Esophagus muscularis mucosa (tissue), 4 donors: ENCODE results near the gene OTOG. TPM values are rescaled to one million over a fixed set of nuclear protein-coding genes. Genes with fewer than 3 reads are reported as not detected.

Experiments used
- DNase-seq: peaks from one replicate; pipeline ENCODE4 v3.0.0-alpha.2; 2017; ENCODE audit errors: extremely low spot score
- H3K27ac ChIP-seq, 4 donors: fragments of 200-600 bp; sonication (generic); replicated peaks in 1 of 4; 1 replicate in 3 of 4; 2 replicates in 1 of 4; pipeline ENCODE4 v1.5.1; 2016 to 2019; ENCODE audit warnings: mild to moderate bottlenecking in 1 of 4
- H3K27me3 ChIP-seq, 4 donors: fragments of 200-600 bp; sonication (generic); one replicate each; pipeline versions ENCODE4 v1.5.1 to v1.6.0; 2016 to 2019
- H3K36me3 ChIP-seq, 4 donors: fragments of 200-600 bp; sonication (generic); one replicate each; pipeline ENCODE4 v1.5.1; 2016 to 2019
- H3K4me1 ChIP-seq, 4 donors: fragments of 200-600 bp; sonication (generic); one replicate each; pipeline ENCODE4 v1.5.1; 2016 to 2019
- H3K4me3 ChIP-seq, 4 donors: fragments of 200-600 bp; sonication (generic); 1 replicate in 2 of 4; 2 replicates in 2 of 4; pipeline ENCODE4 v1.5.1; 2016 to 2019; ENCODE audit warnings: mild to moderate bottlenecking in 4 of 4, moderate library complexity in 1 of 4
- H3K9me3 ChIP-seq, 4 donors: fragments of 200-600 bp; sonication (generic); 1 replicate in 3 of 4; 2 replicates in 1 of 4; pipeline ENCODE4 v1.5.1; 2016 to 2019
- CTCF ChIP-seq, 3 experiments: fragments of 200-600 bp in 2 of 3; fragments of 450-650 bp in 1 of 3; sonication (generic) in 2 of 3; IDR thresholded peaks; one replicate each; pipeline ENCODE4 v1.5.1; 2017 to 2019; ENCODE audit warnings: antibody characterized with exemption in 3 of 3, mild to moderate bottlenecking in 2 of 3, moderate library complexity in 1 of 3
- EP300 ChIP-seq: sonication (generic); formaldehyde crosslinking; IDR thresholded peaks from one replicate; pipeline ENCODE4 v1.6.1; 2017; ENCODE audit warnings: antibody characterized with exemption
- POLR2A ChIP-seq: fragments of 450-650 bp; IDR thresholded peaks from one replicate; pipeline ENCODE4 v1.6.1; 2017; ENCODE audit warnings: antibody characterized with exemption, moderate library complexity, mild to moderate bottlenecking, low read depth
- POLR2AphosphoS5 ChIP-seq, 2 donors: sonication (generic); formaldehyde crosslinking; IDR thresholded peaks; one replicate each; pipeline ENCODE4 v1.6.1; 2017; ENCODE audit warnings: antibody characterized with exemption in 2 of 2
- WGBS: methylation state at CpG from one replicate; pipeline ENCODE4 v1.1.5; 2018; 5-methylcytosine and 5-hydroxymethylcytosine counted together
- intact Hi-C: fragments of 100-400 bp; cut with DNase I; formaldehyde crosslinking; loops from one replicate; pipeline ENCODE4 v1.15.1; 2023
- total RNA-seq, 4 donors: library from RNA; depleted of rRNA; stranded (reverse); fragments of >200 nt; gene quantifications; one replicate each; pipeline versions ENCODE4 v1.1.0 to v1.2.1, GENCODE V29; 2016

Gene OTOG
- total RNA-seq, 4 donors from 2014 or later = not detected

GRCh38 chr11:17658211-17658610 is 111.2 kb downstream of the OTOG start:
- Histone ChIP-seq H3K27ac (no peak overlapping the region), H3K36me3 (no peaks in the 10 kb centered on the region), H3K27me3 (peaks cover 0 to 3% (median 0%) of the 10 kb centered on the region in 4 donors), H3K4me3 (no peak overlapping the region), H3K9me3 (peaks cover 0 to 20% (median 13%) of the 10 kb centered on the region in 4 donors), H3K4me1 (no peaks in the 10 kb centered on the region)
- DNase-seq = no peak
- TF ChIP-seq POLR2AphosphoS5 (IDR thresholded peaks at IDR 0.05) (no peak), CTCF (IDR thresholded peaks at IDR 0.05) (no peak), EP300 (no peak), POLR2A (no peak)
- intact Hi-C loops = no loop called here

GRCh38 chr11:17668166-17668565 is 121.1 kb downstream of the OTOG start:
- intact Hi-C loops = no loop called here
- H3K4me3 ChIP-seq = no peak overlapping the region
- H3K4me1 ChIP-seq = no peaks in the 10 kb centered on the region
- no peak for DNase-seq
- no peaks in the 10 kb centered on the region for H3K36me3 ChIP-seq
- no peaks in the 10 kb centered on the region for H3K9me3 ChIP-seq
- H3K27me3 ChIP-seq = peaks cover 0 to 9% (median 0%) of the 10 kb centered on the region in 4 donors
- TF ChIP-seq POLR2AphosphoS5 (IDR thresholded peaks at IDR 0.05) (no peak), EP300 (no peak)
- no peak overlapping the region for H3K27ac ChIP-seq

- intact Hi-C loops = no loop called here
- DNase-seq = no peak
- H3K4me1 ChIP-seq = no peaks in the 10 kb centered on the region
- no peak overlapping the region for H3K27ac ChIP-seq
- peaks cover 0 to 28% (median 25%) of the 10 kb centered on the region in 4 donors for H3K9me3 ChIP-seq
- no peaks in the 10 kb centered on the region for H3K36me3 ChIP-seq
- peaks cover 0 to 9% (median 0%) of the 10 kb centered on the region in 4 donors for H3K27me3 ChIP-seq
- WGBS = 66% methylated on average over 7 of the region's 7 CpGs
- TF ChIP-seq CTCF (IDR thresholded peaks at IDR 0.05) (no peak), POLR2AphosphoS5 (IDR thresholded peaks at IDR 0.05) (no peak)
- H3K4me3 ChIP-seq = no peak overlapping the region
These were observed 125.4 kb downstream of the OTOG start for GRCh38 chr11:17672469-17672868.

GRCh38 chr11:17673951-17674350 is 126.9 kb downstream of the OTOG start:
- no peaks in the 10 kb centered on the region for H3K36me3 ChIP-seq
- WGBS = 63% methylated on average over 1 of the region's 1 CpG
- TF ChIP-seq EP300 (no peak), CTCF (IDR thresholded peaks at IDR 0.05) (no peak), POLR2A (no peak), POLR2AphosphoS5 (IDR thresholded peaks at IDR 0.05) (no peak)
- no peak overlapping the region for H3K27ac ChIP-seq
- H3K4me1 ChIP-seq = no peaks in the 10 kb centered on the region
- intact Hi-C loops = no loop called here
- no peak overlapping the region for H3K4me3 ChIP-seq
- DNase-seq = no peak
- peaks cover 0 to 37% (median 29%) of the 10 kb centered on the region in 4 donors for H3K9me3 ChIP-seq
- peaks cover 0 to 9% (median 0%) of the 10 kb centered on the region in 4 donors for H3K27me3 ChIP-seq

- TF ChIP-seq CTCF (IDR thresholded peaks at IDR 0.05) = no peak
- intact Hi-C loops = no loop called here
- H3K27me3 ChIP-seq = peaks cover 0 to 21% (median 0%) of the 10 kb centered on the region in 4 donors
- no peak overlapping the region for H3K27ac ChIP-seq
- H3K9me3 ChIP-seq = peaks cover 0 to 6% (median under 1%) of the 10 kb centered on the region in 4 donors
- no peaks in the 10 kb centered on the region for H3K36me3 ChIP-seq
- H3K4me1 ChIP-seq = no peaks in the 10 kb centered on the region
- no peak overlapping the region for H3K4me3 ChIP-seq
- no peak for DNase-seq
These were observed 135.8 kb downstream of the OTOG start for GRCh38 chr11:17682848-17683247.
